ENCODE measurements around the gene CTSZ.
"Not testable (repeated sequence)": the region's sequence is repeated elsewhere in the genome, so short reads cannot be mapped to it uniquely, and the experiment has no call there.

Gene CTSZ

GRCh38 chr20:58996226-58996611, 10.8 kb downstream of the CTSZ start:
- no peak for DNase-seq (ENCODE audit: low read depth)

- DNase-seq (ENCODE audit: low read depth), result no peak
These were observed 11.4 kb downstream of the CTSZ start for GRCh38 chr20:58995461-58996225.

GRCh38 chr20:58994390-58995159, 12.5 kb downstream of the CTSZ start:
- no peak for DNase-seq (ENCODE audit: low read depth)

- no peak for DNase-seq (ENCODE audit: low read depth)
These were observed 13.5 kb downstream of the CTSZ start for GRCh38 chr20:58993332-58994248.

GRCh38 chr20:58992911-58993310, 14.1 kb downstream of the CTSZ start:
- no peak for DNase-seq (ENCODE audit: low read depth)

GRCh38 chr20:58991715-58992114, 15.3 kb downstream of the CTSZ start:
- no peak for DNase-seq (ENCODE audit: low read depth)

- no peak for DNase-seq (ENCODE audit: low read depth)
These were observed 16.2 kb downstream of the CTSZ start for GRCh38 chr20:58990651-58991445.

- DNase-seq (ENCODE audit: low read depth), result no peak
These were observed 17.9 kb downstream of the CTSZ start for GRCh38 chr20:58989196-58989595.

GRCh38 chr20:58988565-58988882, 18.5 kb downstream of the CTSZ start:
- DNase-seq (ENCODE audit: low read depth), result no peak

GRCh38 chr20:58987790-58988564, 19.1 kb downstream of the CTSZ start:
- no peak for DNase-seq (ENCODE audit: low read depth)

- DNase-seq (ENCODE audit: low read depth), result no peak
These were observed 20.0 kb downstream of the CTSZ start for GRCh38 chr20:58986968-58987517.

- no peak for DNase-seq (ENCODE audit: low read depth)
These were observed 20.6 kb downstream of the CTSZ start for GRCh38 chr20:58986286-58986967.

- no peak for DNase-seq (ENCODE audit: low read depth)
These were observed 21.4 kb downstream of the CTSZ start for GRCh38 chr20:58985656-58986055.

- DNase-seq (ENCODE audit: low read depth), result no peak
These were observed 22.4 kb downstream of the CTSZ start for GRCh38 chr20:58984691-58985090.

GRCh38 chr20:58983115-58983468, 24.0 kb downstream of the CTSZ start:
- not testable (repeated sequence) for DNase-seq (ENCODE audit: low read depth)

GRCh38 chr20:58982406-58983114, 24.5 kb downstream of the CTSZ start:
- DNase-seq (ENCODE audit: low read depth), result no peak

- DNase-seq (ENCODE audit: low read depth), result no peak
These were observed 25.3 kb downstream of the CTSZ start for GRCh38 chr20:58981628-58982364.

GRCh38 chr20:58980711-58981627, 26.1 kb downstream of the CTSZ start, which contains the start of gene NELFCD:
Gene NELFCD, plus strand, starts transcription at chr20:58981256. Its CDS starts 54 bp downstream, at chr20:58981310.
- DNase-seq (ENCODE audit: low read depth), result peak; percentile 77
